Natural killer cell (primary cell): ENCODE data around the gene IFT122. TPM values are rescaled to one million over a fixed set of nuclear protein-coding genes. Genes with fewer than 3 reads are reported as not detected.

Experiments used
- ATAC-seq, 3 donors: fragments of 150-1000 bp in 2 of 3; fragments of 200-7000 bp in 1 of 3; cut with Tn5 transposase; 1 replicate in 1 of 3; 2 replicates in 2 of 3; pipeline ENCODE4 v1.10.0; 2021; ENCODE audit warnings: mild to moderate bottlenecking in 2 of 3, moderate library complexity in 2 of 3
- DNase-seq, 2 donors: peaks; one replicate each; pipeline versions ENCODE4 v3.0.0 to v3.0.0-alpha.2; 2013 to 2021; ENCODE audit warnings: mixed read lengths in 1 of 2
- H3K27ac ChIP-seq: one replicate; pipeline ENCODE4 v1.5.1; 2013; ENCODE audit warnings: mild to moderate bottlenecking, low read length
- H3K27me3 ChIP-seq: one replicate; pipeline ENCODE4 v1.6.1; 2013; ENCODE audit warnings: low read length; ENCODE audit not compliant: control insufficient read depth, insufficient read depth
- H3K36me3 ChIP-seq: one replicate; pipeline ENCODE4 v1.6.1; 2013; ENCODE audit warnings: low read length; ENCODE audit not compliant: control insufficient read depth, insufficient read depth
- H3K4me1 ChIP-seq: one replicate; pipeline ENCODE4 v1.6.1; 2013; ENCODE audit warnings: low read length; ENCODE audit not compliant: control insufficient read depth, insufficient read depth
- H3K4me3 ChIP-seq: one replicate; pipeline ENCODE4 v1.5.1; 2013; ENCODE audit warnings: low read length
- H3K9me3 ChIP-seq: one replicate; pipeline ENCODE4 v1.6.1; 2013; ENCODE audit warnings: low read length; ENCODE audit not compliant: control insufficient read depth, insufficient read depth
- H3K27ac Mint-ChIP-seq, 2 donors: one replicate each; pipeline ENCODE4 v1.8.0; 2022; ENCODE audit warnings: mild to moderate bottlenecking in 2 of 2, mixed read lengths in 2 of 2, moderate library complexity in 1 of 2
- H3K27me3 Mint-ChIP-seq, 2 donors: one replicate each; pipeline ENCODE4 v1.8.0; 2022; ENCODE audit warnings: low read depth in 2 of 2, mixed read lengths in 2 of 2
- H3K36me3 Mint-ChIP-seq: one replicate; pipeline ENCODE4 v1.8.0; 2022; ENCODE audit warnings: mixed read lengths
- H3K4me1 Mint-ChIP-seq, 2 donors: one replicate each; pipeline ENCODE4 v1.8.0; 2022; ENCODE audit warnings: mixed read lengths in 2 of 2
- H3K4me3 Mint-ChIP-seq: one replicate; pipeline ENCODE4 v1.8.0; 2022; ENCODE audit warnings: mild to moderate bottlenecking, moderate library complexity, mixed read lengths
- H3K9me3 Mint-ChIP-seq, 2 donors: one replicate each; pipeline ENCODE4 v1.8.0; 2022; ENCODE audit warnings: mixed read lengths in 2 of 2
- CTCF ChIP-seq: fragments of 200-600 bp; IDR thresholded peaks from one replicate; pipeline ENCODE4 v1.8.0; 2022; ENCODE audit warnings: antibody characterized with exemption
- WGBS: methylation state at CpG from one replicate; pipeline ENCODE4 v1.1.7; 2013; ENCODE audit warnings: missing lambda C conversion rate; ENCODE audit not compliant: insufficient coverage; 5-methylcytosine and 5-hydroxymethylcytosine counted together
- intact Hi-C: fragments of 100-400 bp; cut with micrococcal nuclease; formaldehyde crosslinking; loops from one replicate; pipeline ENCODE4 v1.14.2; 2022
- total RNA-seq, 4 donors: library from RNA; stranded (reverse); fragments of 120-200 nt in 1 of 4; gene quantifications; one replicate each; pipeline versions ENCODE4 v1.2.3 to v1.2.4, GENCODE V29; 2013 to 2022

Gene IFT122
- total RNA-seq, 3 donors from 2014 or later (not counting 1 experiment from before 2014, with no cell fraction given), result 20.7 to 26.6 (median 23.9) TPM

- Mint-ChIP-seq H3K27ac (peak overlapping the region; percentile 31 to 75), H3K9me3 (no peaks in the 10 kb centered on the region), H3K4me3 (peak overlapping the region; percentile 56), H3K36me3 (no peaks in the 10 kb centered on the region), H3K27me3 (no peaks in the 10 kb centered on the region), H3K4me1 (peaks cover 46 to 56% of the 10 kb centered on the region in 2 donors)
- H3K4me3 ChIP-seq, result no peak overlapping the region
- H3K36me3 ChIP-seq, result peaks cover 17% of the 10 kb centered on the region
- 33% methylated on average over 5 of the region's 6 CpGs for WGBS
- DNase-seq (peak in 1 of 2 donors; percentile 55), ATAC-seq (peak; percentile 52 to 85 (median 81))
- H3K27ac ChIP-seq, result peak overlapping the region; percentile 8
- H3K9me3 ChIP-seq, result no peaks in the 10 kb centered on the region
- TF ChIP-seq CTCF, result no peak
- H3K27me3 ChIP-seq, result no peaks in the 10 kb centered on the region
- peaks cover 39% of the 10 kb centered on the region for H3K4me1 ChIP-seq
- intact Hi-C loops, result no loop called here
Measured at GRCh38 chr3:129567939-129568338, 127.9 kb downstream of the IFT122 start.

GRCh38 chr3:129569856-129570255, 129.8 kb downstream of the IFT122 start:
- intact Hi-C loops, result no loop called here
- 97% methylated on average over 7 of the region's 7 CpGs for WGBS
- no peak overlapping the region for H3K27ac ChIP-seq
- DNase-seq (no peak), ATAC-seq (no peak)
- no peaks in the 10 kb centered on the region for H3K27me3 Mint-ChIP-seq
- peak overlapping the region; percentile 17 for H3K4me3 Mint-ChIP-seq
- no peaks in the 10 kb centered on the region for H3K9me3 ChIP-seq
- peak overlapping the region; percentile 75 to 79 for H3K27ac Mint-ChIP-seq
- H3K36me3 Mint-ChIP-seq, result no peaks in the 10 kb centered on the region
- H3K9me3 Mint-ChIP-seq, result no peaks in the 10 kb centered on the region
- H3K36me3 ChIP-seq, result peaks cover 21% of the 10 kb centered on the region
- peaks cover 47% of the 10 kb centered on the region for H3K4me1 ChIP-seq
- TF ChIP-seq CTCF, result no peak
- H3K4me3 ChIP-seq, result no peak overlapping the region
- H3K4me1 Mint-ChIP-seq, result peaks cover 60 to 66% of the 10 kb centered on the region in 2 donors
- no peaks in the 10 kb centered on the region for H3K27me3 ChIP-seq

Other genes starting within 250 kb of the IFT122 start
- 100 to 1,000 TPM; 127 to 141 (median 135) TPM for gene COPG1, start 190.6 kb upstream of the IFT122 start, total RNA-seq
- gene HMCES, start 161.4 kb upstream of the IFT122 start, total RNA-seq, result 10 to 100 TPM; 37.3 to 42.8 (median 40.9) TPM
- gene EFCAB12, start 11.6 kb upstream of the IFT122 start, total RNA-seq, result 1 to 10 TPM in 2 of 3 donors, under 1 TPM in 1; 0.94 to 3.3 (median 1.4) TPM
- gene MBD4, start 276 bp upstream of the IFT122 start, total RNA-seq, result 10 to 100 TPM; 46.4 to 55.6 (median 48.0) TPM
- gene RHO, start 88.4 kb downstream of the IFT122 start, total RNA-seq, result not detected
- gene H1-8, start 103.0 kb downstream of the IFT122 start, total RNA-seq, result not detected
- 100 to 1,000 TPM; 135 to 214 (median 189) TPM for gene PLXND1, start 166.5 kb downstream of the IFT122 start, total RNA-seq